NCI-H82 treated with DMSO at 0.1 percent for 48 hours (cell line): Measurements from ENCODE around the gene GRM1.

Experiments used
- DNase-seq: peaks from one replicate; lab custom pipeline; 2025; ENCODE audit not compliant: unreplicated experiment; lab: John Stamatoyannopoulos, UW

Gene GRM1

GRCh38 chr6:146095481-146095880 lies 66.6 kb downstream of the GRM1 start:
- DNase-seq, result no peak

- no peak for DNase-seq
These were observed 68.7 kb downstream of the GRM1 start for GRCh38 chr6:146097586-146097985.

- DNase-seq, result no peak
These were observed 71.9 kb downstream of the GRM1 start for GRCh38 chr6:146100776-146101175.

- no peak for DNase-seq
These were observed 74.7 kb downstream of the GRM1 start for GRCh38 chr6:146103416-146104072.

- DNase-seq, result no peak
These were observed 77.7 kb downstream of the GRM1 start for GRCh38 chr6:146106532-146106931.

- DNase-seq, result no peak
These were observed 82.1 kb downstream of the GRM1 start for GRCh38 chr6:146110990-146111389.

GRCh38 chr6:146111881-146112450 lies 83.1 kb downstream of the GRM1 start:
- DNase-seq, result no peak

GRCh38 chr6:146113084-146113623 lies 84.3 kb downstream of the GRM1 start:
- DNase-seq, result no peak

- DNase-seq, result no peak
These were observed 94.8 kb downstream of the GRM1 start for GRCh38 chr6:146123616-146124015.

GRCh38 chr6:146127447-146128215 lies 98.8 kb downstream of the GRM1 start:
- no peak for DNase-seq

- DNase-seq, result no peak
These were observed 105.0 kb downstream of the GRM1 start for GRCh38 chr6:146133866-146134265.

- no peak for DNase-seq
These were observed 106.3 kb downstream of the GRM1 start for GRCh38 chr6:146135167-146135566.

- peak; percentile 45 for DNase-seq
These were observed 118.0 kb downstream of the GRM1 start for GRCh38 chr6:146146836-146147235.

GRCh38 chr6:146149770-146150169 lies 120.9 kb downstream of the GRM1 start:
- no peak for DNase-seq

GRCh38 chr6:146153040-146153758 lies 124.3 kb downstream of the GRM1 start:
- DNase-seq, result no peak

GRCh38 chr6:146154197-146154596 lies 125.3 kb downstream of the GRM1 start:
- DNase-seq, result no peak

GRCh38 chr6:146161664-146162063 lies 132.8 kb downstream of the GRM1 start:
- DNase-seq, result no peak

- DNase-seq, result no peak
These were observed 141.0 kb downstream of the GRM1 start for GRCh38 chr6:146169872-146170271.

- no peak for DNase-seq
These were observed 148.9 kb downstream of the GRM1 start for GRCh38 chr6:146177785-146178184.

- no peak for DNase-seq
These were observed 155.0 kb downstream of the GRM1 start for GRCh38 chr6:146183831-146184230.

- DNase-seq, result no peak
These were observed 155.8 kb downstream of the GRM1 start for GRCh38 chr6:146184701-146185100.
